ENCODE data around the gene RNF144A.

GRCh38 chr2:6877402-6878304 is 39.6 kb upstream of the RNF144A start, which contains the start of gene RSAD2:
- TF ChIP-seq, protein P1, sequence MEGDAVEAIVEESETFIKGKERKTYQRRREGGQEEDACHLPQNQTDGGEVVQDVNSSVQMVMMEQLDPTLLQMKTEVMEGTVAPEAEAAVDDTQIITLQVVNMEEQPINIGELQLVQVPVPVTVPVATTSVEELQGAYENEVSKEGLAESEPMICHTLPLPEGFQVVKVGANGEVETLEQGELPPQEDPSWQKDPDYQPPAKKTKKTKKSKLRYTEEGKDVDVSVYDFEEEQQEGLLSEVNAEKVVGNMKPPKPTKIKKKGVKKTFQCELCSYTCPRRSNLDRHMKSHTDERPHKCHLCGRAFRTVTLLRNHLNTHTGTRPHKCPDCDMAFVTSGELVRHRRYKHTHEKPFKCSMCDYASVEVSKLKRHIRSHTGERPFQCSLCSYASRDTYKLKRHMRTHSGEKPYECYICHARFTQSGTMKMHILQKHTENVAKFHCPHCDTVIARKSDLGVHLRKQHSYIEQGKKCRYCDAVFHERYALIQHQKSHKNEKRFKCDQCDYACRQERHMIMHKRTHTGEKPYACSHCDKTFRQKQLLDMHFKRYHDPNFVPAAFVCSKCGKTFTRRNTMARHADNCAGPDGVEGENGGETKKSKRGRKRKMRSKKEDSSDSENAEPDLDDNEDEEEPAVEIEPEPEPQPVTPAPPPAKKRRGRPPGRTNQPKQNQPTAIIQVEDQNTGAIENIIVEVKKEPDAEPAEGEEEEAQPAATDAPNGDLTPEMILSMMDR (IDR thresholded peaks at IDR 0.05; ENCODE audit: poor library complexity), result no peak
- no peak for TF ChIP-seq EZH2phosphoT487 (IDR thresholded peaks at IDR 0.05; ENCODE audit: low read depth, severe bottlenecking, unreplicated experiment)
- no peak for TF ChIP-seq EZH2 (IDR thresholded peaks at IDR 0.05; ENCODE audit: borderline replicate concordance)
